H9 (cell line): ENCODE data around the gene OGFOD3. TPM values are rescaled to one million over a fixed set of nuclear protein-coding genes. Genes with fewer than 3 reads are reported as not detected.

ENCODE experiments used
- DNase-seq: peaks from one replicate; pipeline ENCODE4 v3.0.0-alpha.2; 2017
- H2AFZ ChIP-seq: one replicate; pipeline ENCODE4 v1.6.1; 2013; ENCODE audit warnings: mild to moderate bottlenecking, low read length, control low read depth, moderate library complexity
- H2AK5ac ChIP-seq: 2 replicates; pipeline ENCODE4 v1.6.1; 2013; ENCODE audit warnings: low read length, control low read depth, mixed read lengths; ENCODE audit not compliant: insufficient read length
- H2BK120ac ChIP-seq: one replicate; pipeline ENCODE4 v1.6.1; 2013; ENCODE audit warnings: low read depth, mild to moderate bottlenecking, low read length, control low read depth, inconsistent platforms; ENCODE audit not compliant: poor library complexity, severe bottlenecking
- H2BK12ac ChIP-seq: 2 replicates; pipeline ENCODE4 v1.6.1; 2013; ENCODE audit warnings: low read length, control low read depth, mixed read lengths, low read depth; ENCODE audit not compliant: insufficient read length
- H2BK15ac ChIP-seq: 2 replicates; pipeline ENCODE4 v1.6.1; 2013; ENCODE audit warnings: low read depth, low read length, control low read depth
- H2BK20ac ChIP-seq: one replicate; pipeline ENCODE4 v1.6.1; 2013; ENCODE audit warnings: low read depth, mild to moderate bottlenecking, low read length, control low read depth, inconsistent platforms; ENCODE audit not compliant: poor library complexity, severe bottlenecking
- H2BK5ac ChIP-seq: 2 replicates; pipeline ENCODE4 v1.6.1; 2013; ENCODE audit warnings: low read length, control low read depth, mixed read lengths; ENCODE audit not compliant: insufficient read length
- H3K14ac ChIP-seq: 2 replicates; pipeline ENCODE4 v1.6.1; 2013; ENCODE audit warnings: low read length, control low read depth; ENCODE audit not compliant: insufficient read depth
- H3K18ac ChIP-seq: 2 replicates; pipeline ENCODE4 v1.6.1; 2013; ENCODE audit warnings: low read depth, mild to moderate bottlenecking, mixed read lengths, low read length, control low read depth; ENCODE audit not compliant: insufficient read length
- H3K23ac ChIP-seq: 2 replicates; pipeline ENCODE4 v1.6.1; 2013; ENCODE audit warnings: low read length, control low read depth, mixed read lengths, low read depth; ENCODE audit not compliant: insufficient read length
- H3K23me2 ChIP-seq: 2 replicates; pipeline ENCODE4 v1.6.1; 2013; ENCODE audit warnings: low read depth, mild to moderate bottlenecking, mixed read lengths, low read length, control low read depth; ENCODE audit not compliant: insufficient read length, poor library complexity, severe bottlenecking
- H3K27ac ChIP-seq: 2 replicates; pipeline ENCODE4 v1.5.1; 2013; ENCODE audit warnings: low read length, control low read depth, mixed read lengths, low read depth; ENCODE audit not compliant: insufficient read length
- H3K27me3 ChIP-seq: 2 replicates; pipeline ENCODE4 v1.6.1; 2013; ENCODE audit warnings: low read length, control low read depth, inconsistent platforms; ENCODE audit not compliant: insufficient read depth
- H3K4ac ChIP-seq: 2 replicates; pipeline ENCODE4 v1.6.1; 2013; ENCODE audit warnings: low read depth, mild to moderate bottlenecking, control low read depth, inconsistent platforms, low read length, moderate library complexity
- H3K4me1 ChIP-seq: 2 replicates; pipeline ENCODE4 v1.6.1; 2013; ENCODE audit warnings: low read length, control low read depth, inconsistent platforms; ENCODE audit not compliant: insufficient read depth
- H3K4me2 ChIP-seq: 2 replicates; pipeline ENCODE4 v1.6.1; 2013; ENCODE audit warnings: low read length, control low read depth, mixed read lengths; ENCODE audit not compliant: insufficient read length, insufficient read depth
- H3K56ac ChIP-seq: 2 replicates; pipeline ENCODE4 v1.6.1; 2013; ENCODE audit warnings: low read depth, mild to moderate bottlenecking, mixed read lengths, low read length, control low read depth; ENCODE audit not compliant: insufficient read length
- H3K79me1 ChIP-seq: 2 replicates; pipeline ENCODE4 v1.6.1; 2013; ENCODE audit warnings: low read depth, mild to moderate bottlenecking, moderate library complexity, low read length, control low read depth, inconsistent platforms; ENCODE audit not compliant: insufficient read depth, poor library complexity, severe bottlenecking
- H3K79me2 ChIP-seq: 2 replicates; pipeline ENCODE4 v1.6.1; 2013; ENCODE audit warnings: low read length, control low read depth, inconsistent platforms; ENCODE audit not compliant: insufficient read depth
- H3K9ac ChIP-seq: 2 replicates; pipeline ENCODE4 v1.6.1; 2013; ENCODE audit warnings: low read length, control low read depth, mixed read lengths; ENCODE audit not compliant: insufficient read length; ENCODE audit errors: extremely low read depth
- H3K9me3 ChIP-seq: one replicate; pipeline ENCODE4 v1.6.1; 2013; ENCODE audit warnings: low read depth, low read length, inconsistent platforms; ENCODE audit not compliant: control insufficient read depth
- H3T11ph ChIP-seq: one replicate; pipeline ENCODE4 v1.6.1; 2013; ENCODE audit warnings: mild to moderate bottlenecking, low read length, control low read depth, inconsistent platforms
- H4K20me1 ChIP-seq: one replicate; pipeline ENCODE4 v1.6.1; 2013; ENCODE audit not compliant: control insufficient read depth, insufficient read length, insufficient read depth
- H4K5ac ChIP-seq: 2 replicates; pipeline ENCODE4 v1.6.1; 2013; ENCODE audit warnings: low read depth, mild to moderate bottlenecking, mixed read lengths, low read length, control low read depth; ENCODE audit not compliant: insufficient read length
- H4K8ac ChIP-seq: replicated peaks from 2 replicates; pipeline ENCODE4 v1.6.1; 2013; ENCODE audit warnings: low read length, control low read depth, mixed read lengths, low read depth; ENCODE audit not compliant: insufficient read length
- H4K91ac ChIP-seq: 2 replicates; pipeline ENCODE4 v1.6.1; 2013; ENCODE audit warnings: low read depth, mild to moderate bottlenecking, moderate library complexity, mixed read lengths, low read length, control low read depth; ENCODE audit not compliant: insufficient read length
- H3K27ac Mint-ChIP-seq, 3 experiments: 2 replicates in 2 of 3; 3 replicates in 1 of 3; pipeline ENCODE4 v1.8.0; 2020 to 2021; ENCODE audit warnings: mixed read lengths in 3 of 3, mild to moderate bottlenecking in 1 of 3, moderate library complexity in 1 of 3
- H3K27me3 Mint-ChIP-seq: 2 replicates; pipeline ENCODE4 v1.8.0; 2021; ENCODE audit warnings: low read depth, mild to moderate bottlenecking, moderate library complexity, mixed read lengths
- H3K36me3 Mint-ChIP-seq, 3 experiments: 2 replicates in 2 of 3; 3 replicates in 1 of 3; pipeline ENCODE4 v1.8.0; 2020 to 2021; ENCODE audit warnings: low read depth in 3 of 3, mixed read lengths in 3 of 3; ENCODE audit not compliant: insufficient read depth in 1 of 3
- H3K4me1 Mint-ChIP-seq, 2 experiments: 2 replicates each; pipeline ENCODE4 v1.8.0; 2020; ENCODE audit warnings: mixed read lengths in 2 of 2
- H3K4me3 Mint-ChIP-seq, 2 experiments: 2 replicates in 1 of 2; 3 replicates in 1 of 2; pipeline ENCODE4 v1.8.0; 2020 to 2021; ENCODE audit warnings: mild to moderate bottlenecking in 2 of 2, mixed read lengths in 2 of 2, moderate library complexity in 1 of 2
- H3K9me3 Mint-ChIP-seq, 2 experiments: 2 replicates in 1 of 2; 3 replicates in 1 of 2; pipeline ENCODE4 v1.8.0; 2020; ENCODE audit warnings: mild to moderate bottlenecking in 2 of 2, mixed read lengths in 2 of 2, moderate library complexity in 1 of 2
- whole genome bisulfite sequencing: extraction: QIAGEN DNeasy Blood & Tissue Kit; methylation state at CpG from one replicate; pipeline ENCODE4 v1.1.7; 2013; ENCODE audit warnings: missing lambda C conversion rate, low lambda C conversion rate, mixed read lengths; ENCODE audit not compliant: insufficient read length; ENCODE audit errors: extremely low coverage; 5-methylcytosine and 5-hydroxymethylcytosine counted together
- total RNA-seq: library from RNA; stranded (reverse); gene quantifications from 2 replicates; pipeline ENCODE4 v1.2.1, GENCODE V29; 2021
- TF ChIP-seq, protein P1 (sequence below): fragments of 200-600 bp; sonication (generic); conservative IDR thresholded peaks from 3 replicates; pipeline ENCODE4 v1.8.0; 2021; ENCODE audit warnings: antibody characterized with exemption, mild to moderate bottlenecking

OGFOD3 gene
- total RNA-seq, 1 experiment from 2014 or later, result 27.8 TPM

DNA sequence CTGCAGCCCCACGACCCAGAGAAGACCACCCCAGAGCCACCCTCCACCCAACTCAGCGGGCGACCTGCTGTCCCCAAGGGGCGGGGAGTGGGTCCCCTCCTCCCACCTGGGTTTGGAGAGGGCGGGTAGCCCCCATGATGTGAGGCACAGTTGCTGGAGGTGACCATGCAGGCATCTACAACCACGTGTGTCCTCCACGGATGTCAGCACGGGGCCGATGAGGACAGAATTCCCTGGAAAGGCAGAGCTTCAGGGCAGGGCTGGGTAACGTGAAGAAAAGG is 39.7 kb downstream of the OGFOD3 start:
- TF ChIP-seq, protein P1, sequence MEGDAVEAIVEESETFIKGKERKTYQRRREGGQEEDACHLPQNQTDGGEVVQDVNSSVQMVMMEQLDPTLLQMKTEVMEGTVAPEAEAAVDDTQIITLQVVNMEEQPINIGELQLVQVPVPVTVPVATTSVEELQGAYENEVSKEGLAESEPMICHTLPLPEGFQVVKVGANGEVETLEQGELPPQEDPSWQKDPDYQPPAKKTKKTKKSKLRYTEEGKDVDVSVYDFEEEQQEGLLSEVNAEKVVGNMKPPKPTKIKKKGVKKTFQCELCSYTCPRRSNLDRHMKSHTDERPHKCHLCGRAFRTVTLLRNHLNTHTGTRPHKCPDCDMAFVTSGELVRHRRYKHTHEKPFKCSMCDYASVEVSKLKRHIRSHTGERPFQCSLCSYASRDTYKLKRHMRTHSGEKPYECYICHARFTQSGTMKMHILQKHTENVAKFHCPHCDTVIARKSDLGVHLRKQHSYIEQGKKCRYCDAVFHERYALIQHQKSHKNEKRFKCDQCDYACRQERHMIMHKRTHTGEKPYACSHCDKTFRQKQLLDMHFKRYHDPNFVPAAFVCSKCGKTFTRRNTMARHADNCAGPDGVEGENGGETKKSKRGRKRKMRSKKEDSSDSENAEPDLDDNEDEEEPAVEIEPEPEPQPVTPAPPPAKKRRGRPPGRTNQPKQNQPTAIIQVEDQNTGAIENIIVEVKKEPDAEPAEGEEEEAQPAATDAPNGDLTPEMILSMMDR, result no peak
- H3K9me3 Mint-ChIP-seq, result no peaks in the 10 kb centered on the region
- H3K27me3 Mint-ChIP-seq, result peaks cover 19% of the 10 kb centered on the region
- Histone ChIP-seq H3K18ac (no peak overlapping the region), H3K4me1 (no peaks in the 10 kb centered on the region), H3K14ac (no peak overlapping the region), H4K8ac (no peak overlapping the region), H2BK15ac (no peak overlapping the region), H3K9me3 (no peaks in the 10 kb centered on the region), H2AK5ac (no peak overlapping the region), H2AFZ (no peak overlapping the region), H3K56ac (no peak overlapping the region), H3K23me2 (no peaks in the 10 kb centered on the region), H2BK5ac (no peak overlapping the region), H3K27ac (no peak overlapping the region), H2BK120ac (no peak overlapping the region), H3K4ac (no peak overlapping the region), H4K20me1 (no peaks in the 10 kb centered on the region), H3K9ac (no peak overlapping the region), H3T11ph (no peak overlapping the region), H3K79me1 (no peaks in the 10 kb centered on the region), H3K79me2 (no peaks in the 10 kb centered on the region), H3K23ac (no peak overlapping the region), H2BK12ac (no peak overlapping the region), H3K4me2 (no peak overlapping the region), H3K27me3 (no peaks in the 10 kb centered on the region; the same call in 1 of the 2 replicates), H4K91ac (no peak overlapping the region), H2BK20ac (no peak overlapping the region), H4K5ac (no peak overlapping the region)
- no CpG with 5 or more reads among the region's 10 CpGs for WGBS
- no peak overlapping the region for H3K27ac Mint-ChIP-seq
- H3K36me3 Mint-ChIP-seq, result no peaks in the 10 kb centered on the region
- no peak for DNase-seq
- peaks cover 5 to 10% of the 10 kb centered on the region in 2 experiments for H3K4me1 Mint-ChIP-seq
- H3K4me3 Mint-ChIP-seq, result no peak overlapping the region
